Type B pancreatic cell (in vitro differentiated cells): ENCODE results near the gene NACC2. TPM values are rescaled to one million over a fixed set of nuclear protein-coding genes. Genes with fewer than 3 reads are reported as not detected.

Source experiments
- DNase-seq: peaks from one replicate; pipeline ENCODE4 v3.0.0; 2021; ENCODE audit warnings: mixed read lengths; ENCODE audit not compliant: unreplicated experiment; ENCODE audit errors: extremely low spot score
- H3K27ac Mint-ChIP-seq: 2 replicates; pipeline ENCODE4 v1.8.0; 2021; ENCODE audit warnings: mild to moderate bottlenecking, mixed read lengths
- H3K27me3 Mint-ChIP-seq: 2 replicates; pipeline ENCODE4 v1.8.0; 2021; ENCODE audit warnings: mixed read lengths
- H3K36me3 Mint-ChIP-seq: 2 replicates; pipeline ENCODE4 v1.8.0; 2021; ENCODE audit warnings: mixed read lengths
- H3K4me1 Mint-ChIP-seq: one replicate; pipeline ENCODE4 v1.8.0; 2021; ENCODE audit warnings: mixed read lengths; ENCODE audit not compliant: unreplicated experiment
- H3K4me3 Mint-ChIP-seq: 2 replicates; pipeline ENCODE4 v1.8.0; 2021; ENCODE audit warnings: mild to moderate bottlenecking, mixed read lengths
- H3K9me3 Mint-ChIP-seq: 2 replicates; pipeline ENCODE4 v1.8.0; 2021; ENCODE audit warnings: mixed read lengths
- total RNA-seq: library from RNA; stranded (reverse); gene quantifications from 2 replicates; pipeline ENCODE4 v1.2.1, GENCODE V29; 2021; ENCODE audit warnings: low replicate concordance
- TF ChIP-seq, protein P1 (sequence below): fragments of 200-600 bp; sonication (generic); conservative IDR thresholded peaks from 2 replicates; pipeline ENCODE4 v1.5.0; 2021; ENCODE audit warnings: antibody characterized with exemption, mild to moderate bottlenecking

NACC2 gene
- total RNA-seq, 1 donor from 2014 or later = 9.3 TPM

DNA sequence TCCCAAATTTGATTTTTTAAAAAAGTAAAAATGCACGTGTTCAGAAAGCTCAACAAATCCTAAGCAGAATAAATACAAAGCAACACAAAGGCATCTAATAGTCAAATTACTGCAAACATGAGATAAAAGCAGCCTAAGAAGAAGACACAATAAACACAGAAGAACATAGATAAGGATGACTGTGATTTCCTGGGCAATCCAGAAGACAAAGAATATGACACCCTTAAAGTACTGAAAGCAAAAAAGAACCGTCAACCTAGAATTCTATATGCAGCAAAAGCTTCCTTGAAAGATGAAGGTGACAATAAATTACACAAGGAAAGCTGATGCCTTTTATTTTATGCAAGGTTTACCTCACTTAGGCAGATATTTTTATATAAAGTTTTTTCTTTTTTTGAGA is 58.2 kb downstream of the NACC2 start:
- Mint-ChIP-seq H3K9me3 (peaks cover 10% of the 10 kb centered on the region), H3K4me1 (no peaks in the 10 kb centered on the region), H3K27ac (no peak overlapping the region)

DNA sequence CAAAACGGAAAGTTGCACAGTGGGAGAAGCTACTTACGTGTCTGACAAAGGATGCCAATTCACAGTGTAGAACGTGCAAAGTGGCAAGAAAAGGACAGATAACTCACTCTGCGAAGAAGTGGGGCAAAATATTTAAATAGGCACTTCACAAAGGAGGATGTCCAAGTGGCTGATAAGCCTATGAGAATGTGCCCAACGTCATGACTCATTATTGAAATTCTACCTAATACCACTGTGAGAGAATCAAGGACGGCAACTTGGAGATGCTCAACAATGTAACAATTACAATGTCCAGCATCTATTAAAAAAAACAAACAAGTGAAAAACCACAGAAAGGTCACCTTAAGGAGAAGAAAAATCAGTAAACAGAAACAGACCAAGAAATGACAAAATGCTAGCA is 59.0 kb downstream of the NACC2 start:
- H3K27me3 Mint-ChIP-seq = no peaks in the 10 kb centered on the region
- TF ChIP-seq, protein P1, sequence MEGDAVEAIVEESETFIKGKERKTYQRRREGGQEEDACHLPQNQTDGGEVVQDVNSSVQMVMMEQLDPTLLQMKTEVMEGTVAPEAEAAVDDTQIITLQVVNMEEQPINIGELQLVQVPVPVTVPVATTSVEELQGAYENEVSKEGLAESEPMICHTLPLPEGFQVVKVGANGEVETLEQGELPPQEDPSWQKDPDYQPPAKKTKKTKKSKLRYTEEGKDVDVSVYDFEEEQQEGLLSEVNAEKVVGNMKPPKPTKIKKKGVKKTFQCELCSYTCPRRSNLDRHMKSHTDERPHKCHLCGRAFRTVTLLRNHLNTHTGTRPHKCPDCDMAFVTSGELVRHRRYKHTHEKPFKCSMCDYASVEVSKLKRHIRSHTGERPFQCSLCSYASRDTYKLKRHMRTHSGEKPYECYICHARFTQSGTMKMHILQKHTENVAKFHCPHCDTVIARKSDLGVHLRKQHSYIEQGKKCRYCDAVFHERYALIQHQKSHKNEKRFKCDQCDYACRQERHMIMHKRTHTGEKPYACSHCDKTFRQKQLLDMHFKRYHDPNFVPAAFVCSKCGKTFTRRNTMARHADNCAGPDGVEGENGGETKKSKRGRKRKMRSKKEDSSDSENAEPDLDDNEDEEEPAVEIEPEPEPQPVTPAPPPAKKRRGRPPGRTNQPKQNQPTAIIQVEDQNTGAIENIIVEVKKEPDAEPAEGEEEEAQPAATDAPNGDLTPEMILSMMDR = no peak
- H3K9me3 Mint-ChIP-seq = peaks cover 10% of the 10 kb centered on the region
- DNase-seq = no peak
- H3K36me3 Mint-ChIP-seq = peaks cover 27% of the 10 kb centered on the region
- no peak overlapping the region for H3K4me3 Mint-ChIP-seq
- no peak overlapping the region for H3K27ac Mint-ChIP-seq
- H3K4me1 Mint-ChIP-seq = no peaks in the 10 kb centered on the region

More for the DNA sequence above, 58.2 kb downstream of the NACC2 start:
- peaks cover 26% of the 10 kb centered on the region for H3K36me3 Mint-ChIP-seq
- TF ChIP-seq, protein P1 = no peak
- no peak for DNase-seq
- H3K27me3 Mint-ChIP-seq = no peaks in the 10 kb centered on the region
- no peak overlapping the region for H3K4me3 Mint-ChIP-seq

DNA sequence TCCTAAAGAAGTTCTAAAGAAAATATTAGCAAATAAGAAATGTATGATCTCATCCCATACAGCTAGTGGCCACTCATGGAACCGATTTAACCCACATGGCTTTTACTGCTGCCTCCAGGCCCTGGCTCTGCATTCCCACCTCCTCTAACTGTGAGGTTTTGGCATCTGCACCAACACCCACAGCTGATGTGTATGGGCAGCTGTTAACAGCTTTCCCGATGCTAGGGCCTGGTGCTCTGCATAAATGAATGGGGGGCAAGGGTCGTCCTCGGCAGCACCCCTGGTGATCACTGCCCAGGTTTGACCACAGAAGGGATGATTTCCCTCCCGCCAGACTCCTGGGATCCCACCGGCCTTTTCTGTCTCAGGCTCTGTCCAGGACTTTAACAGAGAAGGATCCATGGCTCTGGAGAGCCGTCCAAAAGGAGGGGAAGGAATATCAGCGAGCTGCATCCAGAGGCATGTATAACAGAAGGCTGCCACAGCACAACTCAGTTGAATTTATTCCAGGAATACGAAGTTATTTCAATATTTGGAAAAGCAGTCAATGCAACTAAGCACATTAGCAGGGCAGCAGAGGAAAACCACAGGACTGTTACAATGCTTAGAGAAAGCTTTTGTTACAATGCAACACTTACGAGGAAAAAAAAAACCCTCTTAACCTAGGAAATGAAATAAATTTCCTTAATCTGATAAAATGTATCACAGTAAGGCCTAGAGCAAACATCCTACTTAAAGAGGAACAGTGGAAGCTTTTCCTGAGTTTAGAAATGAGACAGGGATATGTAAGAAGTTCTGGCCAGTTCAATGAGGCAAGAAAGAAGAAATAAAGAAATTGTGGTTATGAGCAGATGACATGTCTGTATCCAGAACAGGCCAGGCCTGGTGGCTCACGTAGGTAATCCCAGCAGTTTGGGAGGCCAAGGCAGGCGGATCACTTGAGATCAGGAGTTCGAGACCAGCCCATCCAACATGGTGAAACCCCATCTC is 63.1 kb downstream of the NACC2 start:
- H3K4me1 Mint-ChIP-seq = no peaks in the 10 kb centered on the region
- H3K4me3 Mint-ChIP-seq = no peak overlapping the region
- peaks cover 18% of the 10 kb centered on the region for H3K36me3 Mint-ChIP-seq
- H3K27me3 Mint-ChIP-seq = no peaks in the 10 kb centered on the region
- no peak overlapping the region for H3K27ac Mint-ChIP-seq
- TF ChIP-seq, protein P1 = no peak
- peak; percentile 51 for DNase-seq
- no peaks in the 10 kb centered on the region for H3K9me3 Mint-ChIP-seq

DNA sequence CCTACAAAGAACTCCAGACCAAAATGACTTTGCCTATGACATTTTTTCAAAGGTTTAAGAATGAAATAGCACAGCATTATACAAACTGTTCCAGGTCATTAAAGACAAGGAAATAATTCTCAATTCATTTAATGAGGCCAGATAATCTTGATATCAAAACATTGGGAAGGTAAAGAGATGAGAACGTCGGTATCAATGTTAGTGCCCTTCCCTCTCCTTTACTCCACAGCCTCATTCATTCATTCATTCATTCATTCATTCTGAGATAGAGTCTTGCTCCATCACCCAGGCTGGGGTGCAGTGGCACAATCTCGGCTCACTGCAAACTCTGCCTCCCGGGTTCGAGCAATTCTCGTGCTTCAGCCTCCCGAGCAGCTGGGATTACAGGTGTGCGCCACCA is 64.0 kb downstream of the NACC2 start:
- no peaks in the 10 kb centered on the region for H3K9me3 Mint-ChIP-seq
- no peak overlapping the region for H3K4me3 Mint-ChIP-seq
- peaks cover 13% of the 10 kb centered on the region for H3K36me3 Mint-ChIP-seq
- TF ChIP-seq, protein P1 = no peak
- no peaks in the 10 kb centered on the region for H3K27me3 Mint-ChIP-seq
- DNase-seq = peak; percentile 34
- no peak overlapping the region for H3K27ac Mint-ChIP-seq
- H3K4me1 Mint-ChIP-seq = no peaks in the 10 kb centered on the region

DNA sequence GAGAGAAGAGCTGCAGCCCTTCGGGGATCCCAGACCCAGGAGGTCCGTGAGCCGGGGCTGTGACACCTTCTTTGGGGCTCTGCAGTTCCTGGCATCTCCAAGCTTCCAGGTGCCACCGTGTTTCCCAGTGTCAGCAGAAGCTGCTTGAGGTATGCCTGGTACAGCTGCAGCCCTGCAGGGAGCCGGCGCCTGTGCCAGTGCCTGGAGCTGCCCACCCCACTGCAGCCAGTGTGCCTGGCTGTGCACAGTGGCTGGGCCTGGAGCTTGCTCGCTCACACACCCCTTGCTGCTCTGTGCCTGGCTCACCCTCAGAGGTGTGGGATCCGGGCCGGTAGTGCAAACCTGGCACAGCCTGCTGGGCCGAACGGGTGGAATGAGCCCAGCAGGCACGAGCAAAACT is 65.5 kb downstream of the NACC2 start:
- peak; percentile 56 for DNase-seq
- H3K36me3 Mint-ChIP-seq = peaks cover 12% of the 10 kb centered on the region
- TF ChIP-seq, protein P1 = no peak
- H3K27me3 Mint-ChIP-seq = no peaks in the 10 kb centered on the region
- H3K9me3 Mint-ChIP-seq = no peaks in the 10 kb centered on the region
- H3K4me1 Mint-ChIP-seq = no peaks in the 10 kb centered on the region
- H3K27ac Mint-ChIP-seq = no peak overlapping the region
- no peak overlapping the region for H3K4me3 Mint-ChIP-seq
